Gastrocnemius medialis (tissue), 4 donors: ENCODE measurements around the gene GPATCH8.
"Not testable (repeated sequence)": the region's sequence is repeated elsewhere in the genome, so short reads cannot be mapped to it uniquely, and the experiment has no call there.

Source experiments
- CTCF ChIP-seq, 5 experiments: fragments of 450-650 bp in 3 of 5; fragments of 200-600 bp in 2 of 5; sonication (generic) in 2 of 5; IDR thresholded peaks in 4 of 5; conservative IDR thresholded peaks in 1 of 5; 1 replicate in 4 of 5; 2 replicates in 1 of 5; pipeline ENCODE4 v1.5.1; 2016 to 2019; ENCODE audit warnings: antibody characterized with exemption in 5 of 5, mild to moderate bottlenecking in 3 of 5, moderate library complexity in 3 of 5
- POLR2A ChIP-seq, 2 donors: fragments of 450-650 bp; IDR thresholded peaks; one replicate each; pipeline ENCODE4 v1.6.1; 2017; ENCODE audit warnings: antibody characterized with exemption in 2 of 2, mild to moderate bottlenecking in 2 of 2, moderate library complexity in 2 of 2

DNA sequence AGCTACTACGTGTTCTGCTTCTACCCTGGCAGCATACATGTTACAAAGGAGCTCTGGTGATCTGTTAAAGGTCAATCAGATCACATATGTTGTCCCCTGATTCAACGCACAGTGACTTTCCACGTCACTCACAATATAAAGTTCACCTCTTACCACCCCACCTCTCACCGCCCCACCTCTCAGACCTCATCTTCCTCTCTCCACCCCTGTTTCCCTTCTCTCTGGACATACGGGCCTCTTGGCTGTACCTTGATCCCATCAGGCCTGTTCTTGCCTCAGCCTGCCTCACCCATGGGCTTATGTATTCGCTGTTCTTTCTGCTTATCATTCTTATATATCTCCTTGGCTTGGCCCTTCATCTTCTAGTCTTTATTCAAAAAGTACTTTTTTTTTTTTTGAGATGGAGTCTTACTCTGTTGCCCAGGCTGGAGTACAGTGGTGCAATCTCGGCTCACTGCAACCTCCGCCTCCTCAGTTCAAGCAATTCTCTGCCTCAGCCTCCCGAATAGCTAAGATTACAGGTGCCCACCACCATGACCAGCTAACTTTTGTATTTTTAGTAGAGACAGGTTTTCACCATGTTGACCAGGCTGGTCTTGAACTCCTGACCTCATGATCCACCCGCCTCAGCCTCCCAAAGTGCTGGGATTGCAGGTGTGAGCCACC is 3.9 kb upstream of the GPATCH8 start:
- not testable (repeated sequence) for TF ChIP-seq CTCF (IDR thresholded peaks at IDR 0.05 in 4 of 5, conservative IDR thresholded peaks at IDR 0.05 in 1 of 5); POLR2A (IDR thresholded peaks at IDR 0.05)
